WI38 (cell line): Measurements from ENCODE around the gene PEX3.
"Not testable (repeated sequence)": the region's sequence is repeated elsewhere in the genome, so short reads cannot be mapped to it uniquely, and the experiment has no call there.

Experiments used
- H3K4me3 ChIP-seq: 2 replicates; pipeline ENCODE4 v1.5.1; 2011; ENCODE audit warnings: low read depth, mild to moderate bottlenecking, control low read depth, low read length
- TF ChIP-seq, protein P1 (sequence below): IDR thresholded peaks from 2 replicates; pipeline ENCODE4 v1.5.1; 2012; ENCODE audit warnings: low read depth, mild to moderate bottlenecking, control low read depth, low read length

PEX3 gene

DNA sequence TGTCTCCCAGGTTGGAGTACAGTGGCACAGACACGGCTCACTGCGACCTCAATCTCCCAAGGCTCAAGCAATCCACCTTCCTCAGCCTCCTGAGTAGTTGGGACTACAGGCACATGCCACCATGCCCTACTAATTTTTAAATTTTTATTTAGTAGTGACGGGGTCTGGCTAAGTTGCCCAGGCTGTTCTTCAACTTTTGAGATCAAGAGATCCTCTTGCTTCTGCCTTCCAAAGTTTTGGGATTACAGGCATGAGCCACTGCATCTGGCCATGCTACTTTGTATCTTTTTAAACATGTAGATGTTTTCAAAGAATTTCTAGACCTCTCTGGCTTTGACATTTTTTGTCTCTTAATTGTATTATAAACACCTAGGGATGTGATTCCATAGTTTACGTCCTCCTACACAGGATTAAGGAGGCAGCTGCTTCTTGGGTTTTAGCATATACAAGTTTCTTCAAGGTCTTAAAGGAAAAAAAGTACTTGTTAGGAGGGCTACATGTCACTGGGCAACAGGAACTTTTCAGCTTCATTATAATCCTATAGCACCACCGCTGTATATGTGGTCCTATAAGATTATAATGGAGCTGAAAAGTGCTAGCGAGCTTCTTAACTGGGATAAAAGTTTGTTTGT is 1.4 kb upstream of the PEX3 start:
- peak overlapping the region; percentile 97 for H3K4me3 ChIP-seq
- TF ChIP-seq, protein P1, sequence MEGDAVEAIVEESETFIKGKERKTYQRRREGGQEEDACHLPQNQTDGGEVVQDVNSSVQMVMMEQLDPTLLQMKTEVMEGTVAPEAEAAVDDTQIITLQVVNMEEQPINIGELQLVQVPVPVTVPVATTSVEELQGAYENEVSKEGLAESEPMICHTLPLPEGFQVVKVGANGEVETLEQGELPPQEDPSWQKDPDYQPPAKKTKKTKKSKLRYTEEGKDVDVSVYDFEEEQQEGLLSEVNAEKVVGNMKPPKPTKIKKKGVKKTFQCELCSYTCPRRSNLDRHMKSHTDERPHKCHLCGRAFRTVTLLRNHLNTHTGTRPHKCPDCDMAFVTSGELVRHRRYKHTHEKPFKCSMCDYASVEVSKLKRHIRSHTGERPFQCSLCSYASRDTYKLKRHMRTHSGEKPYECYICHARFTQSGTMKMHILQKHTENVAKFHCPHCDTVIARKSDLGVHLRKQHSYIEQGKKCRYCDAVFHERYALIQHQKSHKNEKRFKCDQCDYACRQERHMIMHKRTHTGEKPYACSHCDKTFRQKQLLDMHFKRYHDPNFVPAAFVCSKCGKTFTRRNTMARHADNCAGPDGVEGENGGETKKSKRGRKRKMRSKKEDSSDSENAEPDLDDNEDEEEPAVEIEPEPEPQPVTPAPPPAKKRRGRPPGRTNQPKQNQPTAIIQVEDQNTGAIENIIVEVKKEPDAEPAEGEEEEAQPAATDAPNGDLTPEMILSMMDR, result no peak

DNA sequence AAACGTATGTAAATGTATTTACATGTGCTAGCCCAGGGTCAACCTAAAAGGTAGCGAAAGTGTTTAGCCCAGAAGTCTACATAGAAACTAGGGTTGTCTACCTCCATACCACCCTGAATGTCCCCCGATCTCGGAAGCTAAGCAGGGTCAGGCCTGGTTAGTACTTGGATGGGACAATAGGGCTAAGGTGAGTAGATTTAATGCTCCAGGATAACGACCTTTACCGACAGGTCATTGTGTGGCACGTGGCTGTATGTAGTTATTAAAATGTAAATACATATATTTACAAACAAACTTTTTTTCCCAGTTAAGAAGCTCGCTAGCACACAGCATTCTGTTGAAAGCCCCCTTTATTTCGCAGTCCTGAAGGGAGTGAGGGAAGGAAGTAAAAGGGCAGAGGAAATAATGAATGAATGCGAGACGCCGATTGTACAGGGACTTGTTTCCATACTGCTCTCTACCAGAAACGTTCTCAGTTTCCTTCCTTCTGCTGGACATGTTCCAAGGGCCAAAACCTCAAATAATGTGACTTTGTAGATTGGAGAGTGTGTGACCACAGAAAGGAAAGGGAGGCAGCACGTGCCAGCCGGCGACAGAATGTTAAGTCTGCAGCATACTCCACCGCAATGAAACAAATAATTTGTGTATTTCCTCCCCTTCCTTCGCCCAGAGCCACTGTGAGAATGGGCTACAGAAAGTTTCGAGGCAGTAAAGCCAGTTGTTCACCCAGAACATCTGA is 722 bp upstream of the PEX3 start:
- peak overlapping the region; percentile 97 for H3K4me3 ChIP-seq
- TF ChIP-seq, protein P1, result no peak

DNA sequence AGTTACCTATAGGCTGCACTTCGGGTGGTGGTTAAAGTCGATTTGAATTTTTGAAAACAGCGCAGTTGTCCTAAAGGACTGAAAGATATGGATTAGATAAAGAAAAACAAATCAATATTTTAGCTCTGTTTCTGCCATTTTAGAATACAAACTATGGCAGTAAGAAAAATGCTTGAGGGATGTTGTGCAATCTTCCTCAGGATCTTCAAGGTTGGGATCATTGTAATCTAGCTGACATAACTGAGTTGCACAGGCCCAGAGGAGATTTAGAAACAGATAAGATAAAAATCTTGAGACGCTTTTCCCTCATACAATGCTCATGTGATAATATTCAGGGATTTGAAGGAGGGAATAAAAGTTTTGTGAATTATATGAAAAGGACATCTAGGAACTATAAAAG is 926 bp downstream of the PEX3 start:
- TF ChIP-seq, protein P1, result no peak
- peak overlapping the region; percentile 97 for H3K4me3 ChIP-seq

DNA sequence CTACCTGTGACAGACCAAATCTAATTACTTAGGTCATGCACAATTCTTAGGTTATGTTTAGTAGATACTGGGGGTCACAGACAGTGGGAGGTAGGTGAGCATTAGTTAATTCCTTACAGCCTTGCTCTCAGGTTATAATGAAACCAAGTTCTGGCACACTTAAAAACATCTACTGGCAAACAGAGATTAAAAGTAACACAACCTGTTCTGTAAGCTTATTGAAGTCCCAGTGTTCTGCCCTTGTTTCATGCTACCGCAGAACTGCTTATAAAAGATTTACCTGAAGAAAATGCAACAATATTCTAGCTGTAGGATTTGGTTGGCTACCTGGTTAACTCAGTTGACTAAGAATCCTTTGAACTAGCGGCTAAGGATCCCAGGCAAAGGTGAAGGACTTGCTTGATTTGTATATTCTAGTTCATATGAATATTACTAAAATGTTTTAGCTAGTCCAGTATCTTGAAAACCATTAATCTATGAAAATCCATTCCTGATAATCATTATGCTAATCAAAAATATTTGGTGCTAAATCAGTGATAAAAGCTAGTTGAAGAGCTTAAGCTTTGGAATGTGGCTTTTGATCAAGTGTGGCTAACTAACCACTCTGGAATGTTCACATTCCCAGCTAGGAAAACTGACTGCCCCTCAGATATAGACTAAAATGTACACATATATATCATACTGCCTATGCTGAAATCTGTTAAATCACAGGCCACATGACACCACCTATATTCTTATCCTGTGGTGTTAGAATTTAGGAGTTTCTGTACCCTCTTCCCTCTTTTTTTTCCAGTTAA is 7.2 kb downstream of the PEX3 start:
- H3K4me3 ChIP-seq, result no peak overlapping the region
- TF ChIP-seq, protein P1, result no peak

DNA sequence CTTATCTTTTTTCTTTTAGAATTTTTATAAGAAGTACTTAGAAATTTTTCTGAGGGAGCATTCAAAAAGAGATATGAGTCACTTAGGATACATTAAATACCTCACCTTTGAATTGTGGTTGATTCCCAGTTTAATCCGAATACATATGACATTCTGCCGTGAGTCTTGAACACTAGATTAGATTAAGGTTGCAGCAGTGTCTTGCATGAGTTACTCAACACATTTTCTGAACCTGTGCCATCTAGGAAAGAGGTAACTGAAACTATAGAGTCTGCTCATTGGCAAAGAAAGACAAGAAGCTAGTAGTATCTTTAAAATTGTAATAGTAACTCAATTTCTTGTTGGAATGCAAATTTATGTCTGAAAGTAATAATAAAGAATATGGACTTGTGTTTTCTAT is 14.9 kb downstream of the PEX3 start:
- TF ChIP-seq, protein P1, result no peak
- no peak overlapping the region for H3K4me3 ChIP-seq

DNA sequence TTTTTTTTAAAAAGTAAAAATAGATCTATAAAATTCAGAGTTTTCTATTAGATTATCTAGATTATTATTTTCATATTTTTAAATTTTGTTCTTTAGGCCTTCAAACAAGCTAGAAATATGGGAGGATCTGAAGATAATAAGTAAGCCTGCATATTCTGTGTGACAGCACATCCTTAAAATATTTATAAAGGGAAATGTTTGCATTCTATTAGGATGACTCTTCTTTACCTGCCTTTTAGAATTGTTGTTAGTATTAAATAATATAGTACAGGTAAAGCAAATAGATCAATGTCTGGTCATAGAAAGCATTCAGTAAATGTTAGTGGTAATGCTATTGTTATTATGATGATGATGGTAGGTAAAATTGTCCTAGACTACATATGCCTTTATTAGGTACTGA is 17.4 kb downstream of the PEX3 start:
- no peak overlapping the region for H3K4me3 ChIP-seq
- TF ChIP-seq, protein P1, result no peak

DNA sequence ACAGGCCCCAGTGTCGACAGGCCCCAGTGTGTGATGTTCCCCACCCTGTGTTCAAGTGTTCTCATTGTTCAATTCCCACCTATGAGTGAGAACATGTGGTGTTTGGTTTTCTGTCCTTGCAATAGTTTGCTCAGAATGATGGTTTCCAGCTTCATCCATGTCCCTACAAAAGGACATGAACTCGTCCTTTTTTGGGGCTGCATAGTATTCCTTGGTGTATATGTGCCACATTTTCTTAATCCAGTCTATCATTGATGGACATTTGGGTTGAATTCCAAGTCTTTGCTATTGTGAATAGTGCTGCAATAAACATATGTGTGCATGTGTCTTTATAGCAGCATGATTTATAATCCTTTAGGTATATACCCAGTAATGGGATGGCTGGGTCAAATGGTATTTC is 18.2 kb downstream of the PEX3 start:
- not testable (repeated sequence) for H3K4me3 ChIP-seq
